Erythroblast (primary cell): ENCODE measurements around the gene PAX2.

Source experiments
- GATA1 ChIP-seq: IDR thresholded peaks from 2 replicates; pipeline ENCODE4 v1.6.1; 2011; ENCODE audit warnings: low read depth, mild to moderate bottlenecking, control low read depth, low read length, moderate library complexity
- POLR2A ChIP-seq: IDR thresholded peaks from 2 replicates; pipeline ENCODE4 v1.6.1; 2011; ENCODE audit warnings: mild to moderate bottlenecking, low read length

DNA sequence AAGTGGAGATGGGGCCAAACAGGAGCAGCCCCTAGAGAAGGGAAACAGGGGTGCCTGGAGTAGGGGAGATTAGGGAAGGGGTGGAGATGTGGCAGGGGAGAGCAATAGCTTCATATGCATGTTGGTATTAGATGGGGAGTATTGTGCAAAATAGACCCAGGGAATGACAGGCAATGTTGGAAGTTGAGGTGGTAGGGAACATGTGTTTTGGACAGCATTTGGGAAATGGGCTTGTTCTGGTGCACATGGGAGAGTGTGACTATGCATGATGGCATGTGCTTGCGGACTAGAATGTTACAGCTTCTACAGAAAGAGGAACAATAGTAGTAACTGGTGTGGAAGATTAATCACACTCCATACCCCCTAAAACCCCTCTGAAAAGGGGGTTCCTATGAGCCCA is 10.4 kb downstream of the PAX2 start:
- TF ChIP-seq POLR2A, result no peak
- no peak for TF ChIP-seq GATA1
